Colon (tissue), 2 donors: ENCODE measurements around the gene CHIT1.
"Not testable (repeated sequence)": the region's sequence is repeated elsewhere in the genome, so short reads cannot be mapped to it uniquely, and the experiment has no call there.

Experiments used
- FAIRE-seq: peaks from 2 replicates; lab custom pipeline; 2012; peaks lifted over from hg19 to GRCh38; lab: Jason Lieb, UNC
- donor health status: control.
- donor health status: control.

The CHIT1 gene

DNA sequence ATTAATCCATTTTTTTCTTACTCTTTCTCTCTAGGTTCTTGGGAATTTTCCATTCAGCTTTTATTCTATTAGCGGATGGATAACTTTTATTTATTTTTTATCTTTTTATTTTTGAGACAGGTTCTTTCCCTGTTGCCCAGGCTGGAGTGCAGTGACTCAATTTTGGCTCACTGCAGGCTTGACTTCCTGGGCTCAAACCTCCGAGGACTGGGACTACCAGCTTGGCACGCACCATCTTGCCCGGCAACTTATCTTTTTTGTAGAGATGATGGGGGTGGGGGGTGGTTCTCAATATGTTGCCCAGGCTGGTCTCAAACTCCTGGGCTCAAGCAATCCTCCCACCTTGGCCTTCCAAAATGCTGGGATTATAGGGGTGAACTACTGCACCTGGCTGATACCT, 36.1 kb upstream of the CHIT1 start:
- FAIRE-seq: no peak

- no peak for FAIRE-seq
Measured at GRCh38 chr1:203264052-203264501, 34.6 kb upstream of the CHIT1 start.

- no peak for FAIRE-seq
Measured at GRCh38 chr1:203263496-203263895, 34.0 kb upstream of the CHIT1 start.

- not testable (repeated sequence) for FAIRE-seq
Measured at GRCh38 chr1:203256636-203257035, 27.2 kb upstream of the CHIT1 start.

DNA sequence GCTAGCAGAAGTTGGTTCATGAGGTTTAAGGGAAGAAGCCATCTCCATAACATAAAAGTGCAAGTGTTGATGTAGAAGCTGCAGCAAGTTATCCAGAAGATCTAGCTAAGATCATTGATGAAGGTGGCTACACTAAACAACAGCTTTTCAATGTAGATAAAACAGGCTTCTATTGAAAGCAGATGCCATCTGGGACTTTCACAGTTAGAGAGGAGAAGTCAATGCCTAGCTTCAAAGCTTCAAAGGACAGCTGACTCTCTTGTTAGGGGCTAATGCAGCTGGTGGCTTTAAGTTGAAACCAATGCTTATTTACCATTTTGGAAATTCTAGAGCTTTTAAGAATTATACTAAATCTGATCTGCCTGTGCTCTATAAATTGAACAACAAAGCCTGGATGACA, 25.3 kb upstream of the CHIT1 start:
- FAIRE-seq: not testable (repeated sequence)

GRCh38 chr1:203252678-203253077, 23.2 kb upstream of the CHIT1 start:
- FAIRE-seq: no peak

- FAIRE-seq: no peak
Measured at GRCh38 chr1:203251466-203251865, 22.0 kb upstream of the CHIT1 start.

DNA sequence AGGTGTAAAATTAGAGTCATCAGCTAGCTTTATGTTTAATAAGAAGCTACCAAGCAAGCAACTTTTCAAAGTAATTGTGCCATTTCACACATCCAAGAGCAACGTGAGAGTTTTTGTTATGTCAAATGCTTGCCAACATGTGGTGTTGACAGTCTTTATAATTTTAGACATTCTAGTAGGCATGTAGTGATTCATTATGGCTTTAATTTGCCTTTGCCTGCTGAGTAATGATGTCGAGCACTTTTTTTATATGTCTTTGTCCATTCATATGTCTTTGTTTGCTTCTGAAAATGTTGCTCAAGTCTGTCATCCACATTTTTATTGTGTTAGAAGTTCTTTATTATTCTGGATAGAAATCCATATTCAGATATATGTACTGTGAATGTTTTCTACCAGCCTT, 21.4 kb upstream of the CHIT1 start:
- FAIRE-seq: no peak

DNA sequence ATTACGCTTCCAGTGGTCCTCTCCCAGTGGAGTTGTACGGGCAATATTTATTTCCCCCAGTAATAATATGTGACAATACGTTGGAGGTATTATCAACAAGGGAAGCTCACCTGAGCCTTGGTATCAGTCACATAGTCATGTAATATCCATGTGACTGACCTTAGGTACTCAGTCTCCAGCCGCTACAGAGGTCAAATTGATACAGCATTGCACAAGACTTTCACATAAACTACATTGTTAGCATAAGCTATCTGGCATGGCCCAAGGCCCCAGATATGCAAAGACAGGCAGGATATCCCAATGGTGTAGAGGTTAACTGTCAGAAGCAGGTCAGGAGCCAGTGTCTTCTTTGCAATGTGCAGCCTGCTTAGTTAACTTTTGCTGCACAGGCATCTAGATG, 15.3 kb upstream of the CHIT1 start:
- no peak for FAIRE-seq

DNA sequence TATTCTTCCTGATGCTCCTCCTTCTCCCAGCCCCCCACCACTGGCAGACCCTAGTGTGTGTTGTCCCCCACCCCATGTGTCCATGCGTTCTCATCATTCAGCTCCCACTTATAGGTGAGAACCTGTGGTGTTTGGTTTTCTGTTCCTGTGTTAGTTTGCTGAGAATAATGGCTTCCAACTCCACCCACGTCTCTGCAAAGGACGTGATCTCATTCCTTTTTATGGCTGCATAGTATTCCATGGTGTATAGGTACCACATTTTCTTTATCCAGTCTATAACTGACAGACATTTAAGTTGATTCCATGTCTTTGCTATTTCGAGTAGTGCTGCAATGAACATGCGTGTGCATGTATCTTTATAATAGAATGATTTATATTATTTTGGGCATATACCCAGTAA, 12.2 kb upstream of the CHIT1 start:
- not testable (repeated sequence) for FAIRE-seq

DNA sequence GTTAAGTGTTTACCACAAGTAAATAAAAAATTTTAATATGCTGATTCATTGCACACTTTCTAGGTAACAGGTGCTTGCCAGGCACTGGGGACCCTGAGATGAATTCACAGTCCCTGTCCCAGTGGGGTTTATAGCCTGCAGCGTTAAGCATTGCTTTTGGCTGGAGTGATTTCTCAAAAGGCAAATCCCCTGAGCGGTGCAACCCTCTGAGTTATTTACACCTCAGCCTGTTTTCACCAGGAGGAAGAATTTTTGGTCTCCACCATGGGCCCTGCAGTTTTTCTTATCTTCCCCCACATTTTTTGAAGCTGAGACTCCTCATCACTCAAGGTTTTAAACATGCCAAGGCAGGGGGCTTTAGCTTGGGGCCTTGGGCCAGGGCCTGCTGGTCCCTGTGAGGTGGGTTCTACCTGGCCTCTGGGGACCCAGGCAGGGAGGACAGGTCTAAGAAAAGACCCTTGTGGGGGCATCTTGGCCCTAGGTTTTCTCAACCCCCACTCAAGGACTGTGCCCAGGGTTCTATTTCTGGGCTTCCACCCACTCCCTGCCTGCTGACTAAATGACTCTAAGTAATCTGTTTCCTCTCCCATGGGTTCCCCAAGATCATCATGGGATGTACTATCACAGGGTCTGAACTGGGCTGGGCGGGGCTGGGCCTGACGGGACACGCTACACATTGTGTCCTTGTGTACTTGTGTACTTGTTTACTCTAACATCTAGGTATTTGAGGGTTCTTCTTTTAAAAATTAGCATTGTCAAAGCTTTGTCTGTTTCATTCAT, 10.2 kb upstream of the CHIT1 start:
- no peak for FAIRE-seq

DNA sequence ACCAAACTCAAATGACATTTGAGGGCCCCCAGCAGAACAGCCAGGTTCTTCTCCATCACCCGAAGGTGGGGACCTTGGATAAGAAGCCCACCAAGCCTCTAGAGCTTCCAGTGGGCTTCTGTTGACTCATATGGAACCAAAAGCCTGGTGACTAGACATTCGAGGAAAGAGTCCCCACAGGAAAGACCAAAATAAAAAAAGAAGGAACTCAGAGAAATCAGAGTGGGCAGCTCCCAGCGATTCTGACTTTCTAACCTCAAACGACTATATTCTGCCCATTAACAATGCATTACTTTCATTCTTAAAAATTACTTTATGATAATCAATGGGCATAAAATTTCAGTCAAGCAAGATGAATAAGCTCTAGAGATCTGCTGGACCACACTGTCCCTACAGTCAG, 9.6 kb upstream of the CHIT1 start:
- no peak for FAIRE-seq

DNA sequence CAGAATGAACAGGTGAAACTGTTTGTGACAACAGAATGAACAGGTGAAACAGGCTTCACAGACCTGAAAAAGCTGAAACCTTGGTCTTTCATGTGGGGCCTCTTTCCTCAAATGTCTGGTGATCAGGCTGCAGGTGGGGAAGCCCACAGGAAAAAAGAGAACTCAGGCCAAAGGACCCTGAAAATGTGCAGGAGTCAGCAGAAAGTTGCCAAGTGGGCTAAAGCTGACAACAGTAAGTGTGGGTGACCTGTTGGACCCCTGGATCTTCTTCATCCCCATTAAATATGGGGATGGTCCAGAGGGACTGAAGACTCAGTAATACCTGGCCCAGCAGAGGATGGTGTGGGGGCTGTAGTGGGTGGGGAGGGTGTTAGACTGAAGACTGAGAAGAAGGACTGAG, 9.1 kb upstream of the CHIT1 start:
- no peak for FAIRE-seq

- FAIRE-seq: not testable (repeated sequence)
Measured at GRCh38 chr1:203234901-203235300, 5.4 kb upstream of the CHIT1 start.

GRCh38 chr1:203228670-203229069, 803 bp downstream of the CHIT1 start:
- no peak for FAIRE-seq

- FAIRE-seq: no peak
Measured at GRCh38 chr1:203227371-203228083, 1.9 kb downstream of the CHIT1 start.

DNA sequence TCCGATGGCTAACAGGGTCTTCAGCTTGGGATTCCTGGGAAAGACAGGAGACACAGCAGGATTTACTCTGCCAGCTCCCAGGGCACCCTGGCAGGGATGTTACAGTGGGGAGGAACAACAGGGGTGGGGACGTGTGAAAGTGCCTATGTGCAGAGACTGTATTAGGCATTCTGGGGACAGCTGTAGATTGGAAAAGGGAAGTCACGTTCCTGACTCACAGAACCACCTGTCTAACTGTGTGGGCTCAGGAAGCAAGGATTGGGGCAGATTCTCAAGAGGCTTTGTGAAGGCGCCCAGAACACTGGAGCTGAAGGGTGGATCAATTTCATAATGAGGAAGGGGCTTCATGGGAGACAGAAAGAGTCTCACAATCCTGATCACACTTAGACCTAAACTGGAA, 4.4 kb downstream of the CHIT1 start:
- FAIRE-seq: no peak

GRCh38 chr1:203223012-203223775, 6.3 kb downstream of the CHIT1 start:
- no peak for FAIRE-seq

GRCh38 chr1:203219934-203220333, 9.5 kb downstream of the CHIT1 start:
- FAIRE-seq: no peak

DNA sequence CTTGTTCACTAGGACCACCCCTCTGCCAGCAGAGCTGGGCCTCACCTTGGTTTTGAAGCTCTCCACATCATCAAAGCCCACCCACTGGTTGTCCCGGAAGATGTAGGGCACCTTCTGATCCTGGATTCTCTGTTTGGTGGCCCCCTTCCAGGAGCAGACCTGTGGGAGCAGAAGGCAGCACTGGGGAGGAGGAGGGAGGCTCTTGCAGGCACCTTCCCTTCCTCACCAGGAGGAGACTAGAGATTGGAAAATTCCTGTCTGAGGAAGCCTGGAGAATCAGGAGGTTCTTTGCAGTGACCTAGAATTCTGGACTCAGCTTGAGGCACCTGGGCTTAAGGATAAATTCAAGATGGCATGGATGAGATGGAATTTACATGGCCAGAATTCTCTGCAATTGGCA, 10.3 kb downstream of the CHIT1 start:
- no peak for FAIRE-seq

DNA sequence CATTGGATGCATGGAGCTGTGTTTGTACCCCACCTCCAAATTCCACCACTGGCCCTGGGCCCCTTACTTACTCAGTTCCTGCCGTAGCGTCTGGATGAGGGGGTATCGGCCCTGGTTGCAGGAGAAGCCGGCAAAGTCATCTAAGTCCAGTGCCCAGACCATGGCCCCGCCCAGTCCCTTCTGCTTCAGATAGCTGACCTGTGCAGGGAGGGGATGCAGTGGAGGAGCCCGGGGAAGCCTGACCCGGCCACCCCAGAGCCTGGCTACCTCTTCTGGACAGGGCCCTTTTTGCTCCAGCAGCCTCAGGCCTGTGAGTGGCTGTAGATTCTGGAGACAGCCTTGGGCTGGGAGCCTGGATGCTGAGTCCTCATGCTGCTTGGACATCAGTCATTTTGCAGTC, 11.8 kb downstream of the CHIT1 start:
- FAIRE-seq: no peak

- no peak for FAIRE-seq
Measured at GRCh38 chr1:203217139-203217655, 12.3 kb downstream of the CHIT1 start.
